GM18519 (cell line): Measurements from ENCODE around the gene PTBP1.

Experiments used
- ATAC-seq: cut with Tn5 transposase; IDR thresholded peaks from one replicate; pipeline ENCODE4 v1.9.1; 2021; ENCODE audit warnings: mild to moderate bottlenecking, moderate library complexity; ENCODE audit not compliant: unreplicated experiment, low FRiP score

The PTBP1 gene

GRCh38 chr19:796692-797527, at the start of gene PTBP1:
Gene PTBP1 (plus strand): TSS chr19:797452. CDS start chr19:797498, 46 bp downstream.
- peak; percentile 62 for ATAC-seq

GRCh38 chr19:748274-748598, 49.0 kb upstream of the PTBP1 start:
- ATAC-seq: no peak

GRCh38 chr19:749811-750210, 47.4 kb upstream of the PTBP1 start:
- no peak for ATAC-seq

GRCh38 chr19:750640-751423, 46.4 kb upstream of the PTBP1 start, which contains the start of gene MISP:
Gene MISP (plus strand): TSS chr19:751112. CDS start chr19:756947, 5,835 bp downstream.
- no peak for ATAC-seq

GRCh38 chr19:751501-752341, 45.5 kb upstream of the PTBP1 start:
- no peak for ATAC-seq

- no peak for ATAC-seq
These were observed 44.4 kb upstream of the PTBP1 start for GRCh38 chr19:752652-753517.

- no peak for ATAC-seq
These were observed 42.7 kb upstream of the PTBP1 start for GRCh38 chr19:754530-754929.

GRCh38 chr19:755063-755462, 42.2 kb upstream of the PTBP1 start:
- no peak for ATAC-seq

- no peak for ATAC-seq
These were observed 41.0 kb upstream of the PTBP1 start for GRCh38 chr19:756236-756635.

GRCh38 chr19:756821-757688, 40.2 kb upstream of the PTBP1 start:
- no peak for ATAC-seq

- no peak for ATAC-seq
These were observed 39.2 kb upstream of the PTBP1 start for GRCh38 chr19:757811-758668.

- ATAC-seq: no peak
These were observed 34.1 kb upstream of the PTBP1 start for GRCh38 chr19:763181-763580.

- no peak for ATAC-seq
These were observed 33.4 kb upstream of the PTBP1 start for GRCh38 chr19:763869-764268.

GRCh38 chr19:764301-764700, 33.0 kb upstream of the PTBP1 start:
- ATAC-seq: no peak

GRCh38 chr19:765179-765738, 32.0 kb upstream of the PTBP1 start:
- ATAC-seq: no peak

- ATAC-seq: no peak
These were observed 28.8 kb upstream of the PTBP1 start for GRCh38 chr19:768424-768823.

GRCh38 chr19:769616-770015, 27.6 kb upstream of the PTBP1 start:
- ATAC-seq: no peak

GRCh38 chr19:771332-771785, 25.9 kb upstream of the PTBP1 start:
- no peak for ATAC-seq
